RKO (cell line): ENCODE measurements around the gene TMEM184B.
"Not testable (repeated sequence)": the region's sequence is repeated elsewhere in the genome, so short reads cannot be mapped to it uniquely, and the experiment has no call there.

ENCODE experiments used
- DNase-seq: peaks from one replicate; pipeline ENCODE4 v3.0.0-alpha.2; 2016; ENCODE audit warnings: low spot score

TMEM184B gene

GRCh38 chr22:38249301-38249700 lies 23.5 kb downstream of the TMEM184B start:
- no peak for DNase-seq

- no peak for DNase-seq
Observed at GRCh38 chr22:38248280-38248679, 24.5 kb downstream of the TMEM184B start.

GRCh38 chr22:38247713-38248112 lies 25.1 kb downstream of the TMEM184B start:
- no peak for DNase-seq

- no peak for DNase-seq
Observed at GRCh38 chr22:38246692-38247091, 26.1 kb downstream of the TMEM184B start.

- DNase-seq, result no peak
Observed at GRCh38 chr22:38246046-38246658, 26.7 kb downstream of the TMEM184B start.

GRCh38 chr22:38244106-38244505 lies 28.7 kb downstream of the TMEM184B start:
- DNase-seq, result no peak

GRCh38 chr22:38243007-38243765 lies 29.6 kb downstream of the TMEM184B start:
- no peak for DNase-seq

- DNase-seq, result peak; percentile 33
Observed at GRCh38 chr22:38240734-38241252, 32.0 kb downstream of the TMEM184B start.

GRCh38 chr22:38239101-38239761 lies 33.6 kb downstream of the TMEM184B start:
- DNase-seq, result no peak

GRCh38 chr22:38238519-38239071 lies 34.2 kb downstream of the TMEM184B start:
- no peak for DNase-seq

- no peak for DNase-seq
Observed at GRCh38 chr22:38236786-38237185, 36.0 kb downstream of the TMEM184B start.

GRCh38 chr22:38235240-38235850 lies 37.5 kb downstream of the TMEM184B start:
- DNase-seq, result no peak

- not testable (repeated sequence) for DNase-seq
Observed at GRCh38 chr22:38233856-38234255, 39.0 kb downstream of the TMEM184B start.

GRCh38 chr22:38233427-38233826 lies 39.4 kb downstream of the TMEM184B start:
- DNase-seq, result no peak

GRCh38 chr22:38232196-38232595 lies 40.6 kb downstream of the TMEM184B start:
- DNase-seq, result no peak

- DNase-seq, result no peak
Observed at GRCh38 chr22:38230916-38231315, 41.9 kb downstream of the TMEM184B start.

GRCh38 chr22:38230108-38230825 lies 42.5 kb downstream of the TMEM184B start:
- DNase-seq, result no peak

- DNase-seq, result peak; percentile 19
Observed at GRCh38 chr22:38228873-38229740, 43.7 kb downstream of the TMEM184B start.

GRCh38 chr22:38228326-38228872 lies 44.4 kb downstream of the TMEM184B start:
- DNase-seq, result no peak
